ENCODE data around the gene KRTAP19-8.

Gene KRTAP19-8

DNA sequence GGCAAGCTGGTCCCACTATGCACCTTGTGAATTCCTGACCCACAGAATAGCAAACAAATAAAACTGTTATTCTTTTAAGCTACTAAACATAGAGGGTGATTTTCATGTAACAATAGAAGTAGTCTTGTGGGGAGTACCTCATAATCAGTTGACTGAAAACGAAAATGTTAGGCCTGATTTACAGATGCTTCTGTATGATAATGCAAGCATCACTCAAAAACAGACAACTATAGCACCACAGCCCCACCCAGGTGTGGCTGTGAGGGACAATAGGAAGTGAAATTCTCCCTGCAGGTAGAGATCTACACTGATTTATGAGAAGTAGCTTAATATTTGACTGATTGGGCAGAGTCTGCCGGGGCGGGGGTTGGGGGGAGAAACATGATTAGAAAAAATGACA, 26.5 kb upstream of the KRTAP19-8 start:
- DNase-seq (ENCODE audit: low read depth), result no peak
- TF ChIP-seq, protein P1, sequence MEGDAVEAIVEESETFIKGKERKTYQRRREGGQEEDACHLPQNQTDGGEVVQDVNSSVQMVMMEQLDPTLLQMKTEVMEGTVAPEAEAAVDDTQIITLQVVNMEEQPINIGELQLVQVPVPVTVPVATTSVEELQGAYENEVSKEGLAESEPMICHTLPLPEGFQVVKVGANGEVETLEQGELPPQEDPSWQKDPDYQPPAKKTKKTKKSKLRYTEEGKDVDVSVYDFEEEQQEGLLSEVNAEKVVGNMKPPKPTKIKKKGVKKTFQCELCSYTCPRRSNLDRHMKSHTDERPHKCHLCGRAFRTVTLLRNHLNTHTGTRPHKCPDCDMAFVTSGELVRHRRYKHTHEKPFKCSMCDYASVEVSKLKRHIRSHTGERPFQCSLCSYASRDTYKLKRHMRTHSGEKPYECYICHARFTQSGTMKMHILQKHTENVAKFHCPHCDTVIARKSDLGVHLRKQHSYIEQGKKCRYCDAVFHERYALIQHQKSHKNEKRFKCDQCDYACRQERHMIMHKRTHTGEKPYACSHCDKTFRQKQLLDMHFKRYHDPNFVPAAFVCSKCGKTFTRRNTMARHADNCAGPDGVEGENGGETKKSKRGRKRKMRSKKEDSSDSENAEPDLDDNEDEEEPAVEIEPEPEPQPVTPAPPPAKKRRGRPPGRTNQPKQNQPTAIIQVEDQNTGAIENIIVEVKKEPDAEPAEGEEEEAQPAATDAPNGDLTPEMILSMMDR (IDR thresholded peaks at IDR 0.05; ENCODE audit: low read length, missing control alignments), result no peak
- H3K4me3 ChIP-seq (replicated peaks; ENCODE audit: low read depth, low read length), result no peak overlapping the region

- DNase-seq (ENCODE audit: low read depth), result no peak
- no peak overlapping the region for H3K4me3 ChIP-seq (replicated peaks; ENCODE audit: low read depth, low read length)
- TF ChIP-seq, protein P1 (IDR thresholded peaks at IDR 0.05; ENCODE audit: low read length, missing control alignments), result no peak
These were observed 14.3 kb upstream of the KRTAP19-8 start for GRCh38 chr21:31052489-31053142.

DNA sequence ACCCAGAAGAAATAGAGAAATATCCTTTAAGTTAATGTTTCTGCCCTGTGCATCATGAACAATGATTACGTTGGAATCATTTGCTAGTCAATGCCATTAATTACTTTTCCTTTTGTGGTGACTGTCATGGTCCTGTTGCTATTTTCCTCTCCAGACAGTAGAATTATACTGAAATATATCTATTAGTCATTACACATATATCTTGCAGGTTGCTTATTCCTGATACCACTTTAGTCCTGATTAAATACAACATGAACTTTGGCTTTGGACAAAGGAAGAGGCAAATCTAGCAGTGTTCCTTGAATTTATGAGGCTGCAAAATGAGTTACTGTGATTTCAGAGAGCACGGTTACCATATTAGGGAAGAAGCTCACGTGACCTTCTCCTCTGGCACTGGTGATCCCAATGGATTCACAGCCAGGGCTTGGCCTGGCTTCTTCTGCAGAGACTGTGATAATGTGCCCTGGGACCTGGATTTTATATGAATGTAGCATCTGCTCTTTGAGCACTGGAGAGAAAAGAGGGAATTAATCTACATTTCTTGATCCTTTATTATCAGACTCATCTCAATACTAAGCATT, 12.4 kb upstream of the KRTAP19-8 start:
- no peak overlapping the region for H3K4me3 ChIP-seq (replicated peaks; ENCODE audit: low read depth, low read length)
- DNase-seq (ENCODE audit: low read depth), result no peak
- TF ChIP-seq, protein P1 (IDR thresholded peaks at IDR 0.05; ENCODE audit: low read length, missing control alignments), result no peak

DNA sequence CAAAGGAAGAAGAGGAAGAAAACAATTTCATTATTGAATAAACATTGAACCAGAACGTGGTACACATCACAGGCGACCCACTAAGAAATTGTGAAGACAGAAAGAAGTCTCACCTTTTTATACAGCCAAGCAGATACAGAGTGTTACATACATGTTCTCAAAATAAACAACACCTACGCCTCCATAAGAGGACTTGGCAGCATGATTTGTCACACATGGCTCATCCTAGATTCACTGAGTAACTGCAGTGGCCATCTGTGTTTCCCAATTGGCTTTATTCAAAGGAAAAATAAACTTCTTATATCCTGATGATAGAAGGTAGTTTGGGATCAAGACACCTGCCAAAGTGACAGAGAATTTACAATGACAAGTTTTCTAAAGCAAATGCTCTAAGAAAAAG, 7.6 kb upstream of the KRTAP19-8 start:
- TF ChIP-seq, protein P1 (IDR thresholded peaks at IDR 0.05; ENCODE audit: low read length, missing control alignments), result no peak
- no peak overlapping the region for H3K4me3 ChIP-seq (replicated peaks; ENCODE audit: low read depth, low read length)
- no peak for DNase-seq (ENCODE audit: low read depth)

DNA sequence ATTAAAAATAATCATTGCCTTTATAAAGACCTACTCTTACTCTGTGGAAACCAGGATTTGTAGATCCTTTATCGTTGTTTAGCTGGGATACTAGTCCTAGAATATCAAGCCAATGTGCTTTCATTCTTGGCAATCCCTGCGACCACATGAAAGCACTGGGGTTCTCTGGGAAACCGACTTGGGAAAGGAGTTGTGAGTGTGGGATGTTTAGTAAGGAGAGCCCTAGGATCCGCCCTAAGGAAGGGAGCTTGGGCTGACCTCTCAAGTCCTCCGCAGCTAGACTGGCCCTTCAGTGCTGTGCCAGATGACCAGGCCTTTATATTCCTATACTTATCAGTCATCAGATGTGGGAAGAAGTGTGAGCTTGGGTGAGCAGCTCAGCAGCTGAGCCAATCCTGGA, 5.2 kb upstream of the KRTAP19-8 start:
- DNase-seq (ENCODE audit: low read depth), result no peak
- TF ChIP-seq, protein P1 (IDR thresholded peaks at IDR 0.05; ENCODE audit: low read length, missing control alignments), result no peak
- H3K4me3 ChIP-seq (replicated peaks; ENCODE audit: low read depth, low read length), result no peak overlapping the region

- DNase-seq (ENCODE audit: low read depth), result no peak
- TF ChIP-seq, protein P1 (IDR thresholded peaks at IDR 0.05; ENCODE audit: low read length, missing control alignments), result no peak
These were observed 3.8 kb upstream of the KRTAP19-8 start for GRCh38 chr21:31042080-31042464.

More at GRCh38 chr21:31042080-31042464, 3.8 kb upstream of the KRTAP19-8 start:
- no peak overlapping the region for H3K4me3 ChIP-seq (replicated peaks; ENCODE audit: low read depth, low read length)
